Fibroblast of lung (primary cell): ENCODE measurements around the gene CRADD. TPM values are rescaled to one million over a fixed set of nuclear protein-coding genes. Genes with fewer than 3 reads are reported as not detected.

Source experiments
- DNase-seq, 2 donors: peaks; one replicate each; pipeline versions ENCODE4 v3.0.0 to v3.0.0-alpha.2; 2010; ENCODE audit warnings: low read depth in 2 of 2
- H2AFZ ChIP-seq: 2 replicates; pipeline ENCODE4 v1.5.1; 2012; ENCODE audit warnings: low read length, control low read depth, inconsistent platforms
- H3K27ac ChIP-seq: 2 replicates; pipeline ENCODE4 v1.5.1; 2011; ENCODE audit warnings: low read length, control low read depth; ENCODE audit not compliant: insufficient read depth
- H3K27me3 ChIP-seq: 2 replicates; pipeline ENCODE4 v1.5.1; 2011; ENCODE audit warnings: mild to moderate bottlenecking, low read length; ENCODE audit not compliant: control insufficient read depth, insufficient read depth
- H3K36me3 ChIP-seq: 2 replicates; pipeline ENCODE4 v1.5.1; 2011; ENCODE audit warnings: low read length; ENCODE audit not compliant: control insufficient read depth, insufficient read depth
- H3K4me1 ChIP-seq: 2 replicates; pipeline ENCODE4 v1.5.1; 2011; ENCODE audit warnings: low read length; ENCODE audit not compliant: control insufficient read depth, insufficient read depth; ENCODE audit errors: extremely low read depth
- H3K4me2 ChIP-seq: 2 replicates; pipeline ENCODE4 v1.5.1; 2011; ENCODE audit warnings: low read length, control low read depth; ENCODE audit not compliant: insufficient read depth; ENCODE audit errors: extremely low read depth
- H3K4me3 ChIP-seq, 4 experiments: fragments of 200-600 bp in 1 of 4; sonication (generic) in 1 of 4; replicated peaks in 1 of 4; 2 replicates each; pipeline ENCODE4 v1.5.1; 2011 to 2016; ENCODE audit warnings: low read length in 4 of 4, low read depth in 3 of 4, mild to moderate bottlenecking in 3 of 4, control low read depth in 2 of 4, inconsistent platforms in 1 of 4, mixed read lengths in 1 of 4; ENCODE audit not compliant: insufficient read depth in 1 of 4; ENCODE audit errors: control extremely low read depth in 1 of 4
- H3K79me2 ChIP-seq: 2 replicates; pipeline ENCODE4 v1.5.1; 2012; ENCODE audit warnings: mild to moderate bottlenecking, low read length, inconsistent platforms; ENCODE audit not compliant: control insufficient read depth, insufficient read depth
- H3K9ac ChIP-seq: 2 replicates; pipeline ENCODE4 v1.5.1; 2011; ENCODE audit warnings: mild to moderate bottlenecking, low read length, control low read depth; ENCODE audit not compliant: insufficient read depth
- H3K9me3 ChIP-seq: 2 replicates; pipeline ENCODE4 v1.5.1; 2012; ENCODE audit warnings: low read depth, low read length; ENCODE audit not compliant: control insufficient read depth, insufficient read depth
- H4K20me1 ChIP-seq: 2 replicates; pipeline ENCODE4 v1.5.1; 2011; ENCODE audit warnings: low read length; ENCODE audit not compliant: control insufficient read depth, insufficient read depth; ENCODE audit errors: extremely low read depth
- CTCF ChIP-seq, 2 donors: IDR thresholded peaks in 1 of 2; conservative IDR thresholded peaks in 1 of 2; 1 replicate in 1 of 2; 2 replicates in 1 of 2; pipeline ENCODE4 v1.5.1; 2011 to 2012; ENCODE audit warnings: low read length in 2 of 2, control low read depth in 1 of 2, inconsistent platforms in 1 of 2, low read depth in 1 of 2, mild to moderate bottlenecking in 1 of 2
- EZH2 ChIP-seq: IDR thresholded peaks from 2 replicates; pipeline ENCODE4 v1.5.1; 2012; ENCODE audit warnings: low read length, control low read depth, mild to moderate bottlenecking; ENCODE audit errors: missing control alignments
- polyA plus RNA-seq, 2 donors: library from polyadenylated mRNA; depleted of rRNA in 1 of 2; stranded (reverse) in 1 of 2; unstranded in 1 of 2; fragments of >200 nt; gene quantifications; 2 replicates each; pipeline ENCODE4 v1.2.1, GENCODE V29; 2011 to 2012; ENCODE audit warnings: missing spikeins in 1 of 2
- total RNA-seq: library from RNA; depleted of rRNA; stranded (reverse); fragments of >200 nt; gene quantifications from 2 replicates; pipeline ENCODE4 v1.2.1, GENCODE V29; 2014

Gene CRADD
- total and polyA plus RNA-seq, 2 donors (not counting 1 experiment from before 2014, with no cell fraction given): 13.5 to 21.1 TPM

DNA sequence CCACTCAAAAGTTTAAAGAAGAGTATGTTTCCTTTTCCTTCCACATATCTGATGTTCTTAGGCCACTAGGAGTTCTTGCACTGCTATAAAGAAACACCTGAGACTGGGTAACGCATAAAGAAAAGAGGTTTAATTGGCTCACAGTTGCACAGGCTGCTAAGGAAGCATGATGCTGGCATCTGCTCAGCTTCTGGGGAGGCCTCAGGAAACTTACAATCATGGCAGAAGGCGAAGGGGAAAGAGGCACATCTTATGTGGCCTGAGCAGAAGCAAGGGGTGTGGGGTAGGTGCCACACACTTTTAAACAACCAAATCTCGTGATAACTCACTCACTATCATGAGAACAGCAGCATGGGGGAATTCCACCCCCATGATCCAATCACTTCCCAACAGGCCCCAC lies 7.7 kb upstream of the CRADD start:
- H4K20me1 ChIP-seq: no peaks in the 10 kb centered on the region
- no peak overlapping the region for H3K4me2 ChIP-seq
- no peaks in the 10 kb centered on the region for H3K9me3 ChIP-seq
- DNase-seq: no peak
- no peaks in the 10 kb centered on the region for H3K36me3 ChIP-seq
- H3K4me1 ChIP-seq: no peaks in the 10 kb centered on the region
- H3K4me3 ChIP-seq: no peak overlapping the region
- TF ChIP-seq CTCF (conservative IDR thresholded peaks at IDR 0.05 in 1 of 2, IDR thresholded peaks at IDR 0.05 in 1 of 2; ENCODE audit: low read depth in 1 of 2, low read length in 2 of 2): no peak
- TF ChIP-seq EZH2: no peak
- H2AFZ ChIP-seq: no peak overlapping the region
- H3K9ac ChIP-seq: no peak overlapping the region
- H3K79me2 ChIP-seq: no peaks in the 10 kb centered on the region
- no peak overlapping the region for H3K27ac ChIP-seq
- no peaks in the 10 kb centered on the region for H3K27me3 ChIP-seq

DNA sequence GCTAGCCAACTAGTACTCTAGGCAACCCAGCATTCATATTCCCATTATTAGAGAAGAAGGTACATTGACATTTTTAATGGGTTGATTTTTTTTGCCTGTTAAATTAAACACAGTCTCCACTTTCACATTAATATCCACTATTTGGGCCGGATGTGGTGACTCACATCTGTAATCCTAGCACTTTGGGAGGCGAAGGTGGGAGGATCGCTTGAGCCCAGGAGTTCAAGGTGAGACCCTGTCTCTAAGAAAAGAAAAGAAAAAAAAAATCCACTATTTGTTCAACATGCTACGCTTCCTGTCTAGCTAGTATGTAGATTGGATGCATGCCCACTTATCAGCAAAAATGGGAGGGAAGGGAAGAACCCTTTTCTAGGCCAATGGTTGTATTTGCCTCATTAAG lies 7.1 kb upstream of the CRADD start:
- Histone ChIP-seq H3K9ac (no peak overlapping the region), H3K4me2 (no peak overlapping the region), H3K27ac (no peak overlapping the region), H3K36me3 (no peaks in the 10 kb centered on the region), H3K9me3 (no peaks in the 10 kb centered on the region), H2AFZ (no peak overlapping the region), H3K4me3 (no peak overlapping the region), H3K79me2 (no peaks in the 10 kb centered on the region), H4K20me1 (no peaks in the 10 kb centered on the region), H3K4me1 (no peaks in the 10 kb centered on the region), H3K27me3 (no peaks in the 10 kb centered on the region)
- DNase-seq: no peak
- TF ChIP-seq EZH2 (no peak), CTCF (conservative IDR thresholded peaks at IDR 0.05 in 1 of 2, IDR thresholded peaks at IDR 0.05 in 1 of 2; ENCODE audit: low read depth in 1 of 2, low read length in 2 of 2) (no peak)

- no peak overlapping the region for H2AFZ ChIP-seq
- no peaks in the 10 kb centered on the region for H3K36me3 ChIP-seq
- H3K27ac ChIP-seq: no peak overlapping the region
- no peak overlapping the region for H3K4me3 ChIP-seq
- H4K20me1 ChIP-seq: no peaks in the 10 kb centered on the region
- no peak overlapping the region for H3K9ac ChIP-seq
- H3K79me2 ChIP-seq: no peaks in the 10 kb centered on the region
- no peaks in the 10 kb centered on the region for H3K9me3 ChIP-seq
- H3K27me3 ChIP-seq: no peaks in the 10 kb centered on the region
- no peak for TF ChIP-seq CTCF (conservative IDR thresholded peaks at IDR 0.05 in 1 of 2, IDR thresholded peaks at IDR 0.05 in 1 of 2; ENCODE audit: low read depth in 1 of 2, low read length in 2 of 2)
- TF ChIP-seq EZH2: no peak
- no peak for DNase-seq
- H3K4me2 ChIP-seq: no peak overlapping the region
- no peaks in the 10 kb centered on the region for H3K4me1 ChIP-seq
Measured at GRCh38 chr12:93671044-93671443, 6.1 kb upstream of the CRADD start.
